GM12878 (cell line): ENCODE measurements around the gene SYPL1. TPM values are rescaled to one million over a fixed set of nuclear protein-coding genes. Genes with fewer than 3 reads are reported as not detected.

ENCODE experiments used
- ATAC-seq: fragments of 200-7000 bp; cut with Tn5 transposase; 3 replicates; pipeline ENCODE4 v1.9.1; 2020; ENCODE audit warnings: mild to moderate bottlenecking, moderate library complexity
- BruUV-seq: library from RNA; stranded (reverse); fragments of 400-500 nt; replicated peaks from 2 replicates; lab custom pipeline; 2021; lab: Mats Ljungman, UMichigan
- CTCF ChIA-PET: fragments of 300-600 bp; sonication (Branson Sonifier 250); formaldehyde crosslinking; extraction: SDS; loops from one replicate; lab custom pipeline; 2021; ENCODE audit warnings: inconsistent platforms; lab: Yijun Ruan, JAX
- POLR2A ChIA-PET: fragments of 350-600 bp; formaldehyde crosslinking; extraction: SDS; loops from one replicate; lab custom pipeline; 2021; ENCODE audit warnings: inconsistent platforms; lab: Charles Lee
- RAD21 ChIA-PET: fragments of 300-600 bp; sonication (Branson Sonifier 250); formaldehyde crosslinking; loops from one replicate; lab custom pipeline; 2023; ENCODE audit warnings: antibody characterized with exemption; ENCODE audit not compliant: unreplicated experiment; lab: Charles Lee
- SMC1A ChIA-PET: fragments of 300-600 bp; sonication (Branson Sonifier 250); formaldehyde crosslinking; loops from one replicate; lab custom pipeline; 2023; ENCODE audit not compliant: unreplicated experiment, uncharacterized antibody; lab: Charles Lee
- DNase-seq: peaks from one replicate; pipeline ENCODE4 v3.0.0-alpha.2; 2011; ENCODE audit warnings: low read depth, low spot score
- FAIRE-seq: peaks from 3 replicates; lab custom pipeline; 2011; peaks lifted over from hg19 to GRCh38; lab: Jason Lieb, UNC
- H2AFZ ChIP-seq: 2 replicates; pipeline ENCODE4 v1.6.0; 2011; ENCODE audit warnings: low read depth, low read length, control low read depth; ENCODE audit not compliant: control insufficient read depth
- H3K27ac ChIP-seq: 2 replicates; pipeline ENCODE4 v1.5.1; 2011; ENCODE audit warnings: control low read depth; ENCODE audit not compliant: control insufficient read depth, insufficient read depth
- H3K27me3 ChIP-seq, 2 experiments: replicated peaks in 1 of 2; 2 replicates each; pipeline versions ENCODE4 v1.6.0 to v1.6.1; 2011; ENCODE audit warnings: low read length in 1 of 2; ENCODE audit not compliant: control insufficient read depth in 2 of 2, insufficient read depth in 2 of 2
- H3K36me3 ChIP-seq, 2 experiments: 2 replicates each; pipeline ENCODE4 v1.5.1; 2011; ENCODE audit warnings: low read length in 1 of 2; ENCODE audit not compliant: control insufficient read depth in 2 of 2, insufficient read depth in 2 of 2
- H3K4me1 ChIP-seq: 2 replicates; pipeline ENCODE4 v1.6.1; 2011; ENCODE audit warnings: mild to moderate bottlenecking, low read length, moderate library complexity, mixed read lengths; ENCODE audit not compliant: control insufficient read depth, insufficient read depth
- H3K4me2 ChIP-seq: 2 replicates; pipeline ENCODE4 v1.6.0; 2011; ENCODE audit warnings: control low read depth; ENCODE audit not compliant: control insufficient read depth, insufficient read depth
- H3K4me3 ChIP-seq: fragments of 200-600 bp; sonication (generic); 2 replicates; pipeline ENCODE4 v1.5.1; 2016
- H3K79me2 ChIP-seq: 2 replicates; pipeline ENCODE4 v1.6.0; 2011; ENCODE audit warnings: low read length; ENCODE audit not compliant: control insufficient read depth, insufficient read depth
- H3K9ac ChIP-seq: 2 replicates; pipeline ENCODE4 v1.8.0; 2011; ENCODE audit warnings: low read length, control low read depth, mixed read lengths; ENCODE audit not compliant: control insufficient read depth, insufficient read depth
- H3K9me3 ChIP-seq: replicated peaks from 3 replicates; pipeline ENCODE4 v1.5.1; 2011; ENCODE audit warnings: mild to moderate bottlenecking, low read length; ENCODE audit not compliant: control insufficient read depth, insufficient read depth
- H4K20me1 ChIP-seq: 2 replicates; pipeline ENCODE4 v1.6.0; 2011; ENCODE audit not compliant: control insufficient read depth, insufficient read depth
- CBFB ChIP-seq: IDR thresholded peaks from 2 replicates; pipeline ENCODE4 v1.6.1; 2016; ENCODE audit warnings: antibody characterized with exemption, low read depth
- HCFC1 ChIP-seq: fragments of 150-350 bp; IDR thresholded peaks from 2 replicates; pipeline ENCODE4 v1.6.1; 2014; ENCODE audit warnings: low read length
- TBL1XR1 ChIP-seq: IDR thresholded peaks from 2 replicates; pipeline ENCODE4 v1.6.1; 2012; ENCODE audit warnings: low read depth, low read length, improper control_type of control experiment
- in situ Hi-C: fragments of 300-500 bp; cut with MboI; formaldehyde crosslinking; loops from 9 replicates; pipeline ENCODE4 v1.14.3; 2018; ENCODE audit warnings: mixed read lengths
- intact Hi-C: fragments of 100-400 bp; cut with micrococcal nuclease; formaldehyde crosslinking; loops from one replicate; pipeline ENCODE4 v1.14.2; 2022; ENCODE audit not compliant: unreplicated experiment
- polyA plus RNA-seq, 11 experiments: library from polyadenylated mRNA; depleted of rRNA in 4 of 11; unstranded in 6 of 11; stranded (reverse) in 5 of 11; fragments of >200 nt; fragmentation: Nextera tagmentation in 4 of 11; fragmentation: Illumina TruSeq in 1 of 11; extraction: Ambion mirVana in 4 of 11; extraction: Trizol in 1 of 11; gene quantifications; 1 replicate in 1 of 11; 2 replicates in 10 of 11; pipeline versions ENCODE4 v1.2.1 to v1.2.3, GENCODE V29; 2011 to 2016; ENCODE audit warnings: inconsistent platforms in 2 of 11, missing spikeins in 2 of 11, low read depth in 1 of 11
- total RNA-seq, 4 experiments: library from RNA; depleted of rRNA in 3 of 4; stranded (reverse); fragments of >200 nt in 3 of 4; fragmentation: Illumina TruSeq in 1 of 4; extraction: Trizol in 1 of 4; gene quantifications; 2 replicates each; pipeline versions ENCODE4 v1.2.1 to v1.2.3, GENCODE V29; 2013 to 2021
- TF ChIP-seq, protein P1 (sequence below): fragments of 450-650 bp; IDR thresholded peaks from 2 replicates; pipeline ENCODE4 v1.6.1; 2017; ENCODE audit warnings: antibody characterized with exemption, mild to moderate bottlenecking, moderate library complexity

Gene SYPL1
- total and polyA plus RNA-seq, 10 of the 15 experiments (the other 5 are each of a cell fraction or from before 2014, with no cell fraction given) = 34.5 to 177 (median 87.3) TPM

DNA sequence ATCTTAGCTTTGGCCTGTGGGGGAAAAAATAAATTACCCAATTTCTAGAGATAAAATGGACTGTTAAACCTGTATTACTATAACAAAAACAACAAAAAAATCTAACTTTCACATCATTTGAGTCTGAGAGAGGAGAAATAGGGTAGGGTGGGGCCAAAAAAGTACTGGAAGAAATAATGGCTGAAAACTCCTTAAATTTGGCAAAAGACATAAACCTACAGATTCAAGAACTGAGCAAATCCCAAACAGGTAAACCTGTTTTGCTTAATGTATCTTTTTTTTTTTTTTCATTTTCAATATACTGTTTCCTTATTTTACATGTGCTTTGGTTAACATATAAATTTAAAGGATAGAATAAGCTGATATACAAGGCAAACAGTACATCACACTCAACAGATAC lies 27.1 kb downstream of the SYPL1 start:
- ATAC-seq = no peak
- peaks cover 0 to 3% of the 10 kb centered on the region in 2 experiments; a peak in 3 of 4 replicates for H3K36me3 ChIP-seq
- BruUV-seq = no TSS peak
- no peaks in the 10 kb centered on the region for H3K27me3 ChIP-seq
- FAIRE-seq = no peak
- TF ChIP-seq HCFC1 = no peak
- no peak for TF ChIP-seq TBL1XR1
- no peak for TF ChIP-seq CBFB
- TF ChIP-seq, protein P1, sequence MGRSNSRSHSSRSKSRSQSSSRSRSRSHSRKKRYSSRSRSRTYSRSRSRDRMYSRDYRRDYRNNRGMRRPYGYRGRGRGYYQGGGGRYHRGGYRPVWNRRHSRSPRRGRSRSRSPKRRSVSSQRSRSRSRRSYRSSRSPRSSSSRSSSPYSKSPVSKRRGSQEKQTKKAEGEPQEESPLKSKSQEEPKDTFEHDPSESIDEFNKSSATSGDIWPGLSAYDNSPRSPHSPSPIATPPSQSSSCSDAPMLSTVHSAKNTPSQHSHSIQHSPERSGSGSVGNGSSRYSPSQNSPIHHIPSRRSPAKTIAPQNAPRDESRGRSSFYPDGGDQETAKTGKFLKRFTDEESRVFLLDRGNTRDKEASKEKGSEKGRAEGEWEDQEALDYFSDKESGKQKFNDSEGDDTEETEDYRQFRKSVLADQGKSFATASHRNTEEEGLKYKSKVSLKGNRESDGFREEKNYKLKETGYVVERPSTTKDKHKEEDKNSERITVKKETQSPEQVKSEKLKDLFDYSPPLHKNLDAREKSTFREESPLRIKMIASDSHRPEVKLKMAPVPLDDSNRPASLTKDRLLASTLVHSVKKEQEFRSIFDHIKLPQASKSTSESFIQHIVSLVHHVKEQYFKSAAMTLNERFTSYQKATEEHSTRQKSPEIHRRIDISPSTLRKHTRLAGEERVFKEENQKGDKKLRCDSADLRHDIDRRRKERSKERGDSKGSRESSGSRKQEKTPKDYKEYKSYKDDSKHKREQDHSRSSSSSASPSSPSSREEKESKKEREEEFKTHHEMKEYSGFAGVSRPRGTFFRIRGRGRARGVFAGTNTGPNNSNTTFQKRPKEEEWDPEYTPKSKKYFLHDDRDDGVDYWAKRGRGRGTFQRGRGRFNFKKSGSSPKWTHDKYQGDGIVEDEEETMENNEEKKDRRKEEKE = no peak
- no peak overlapping the region for H2AFZ ChIP-seq
- RAD21 ChIA-PET = interaction anchor here (0.6 to 3.0 kb wide), 3 partner anchors 10 to 274 kb away, joined by 3 to 10 read pairs (median 3); no protein-coding TSS in a partner anchor
- H4K20me1 ChIP-seq = no peaks in the 10 kb centered on the region
- H3K4me3 ChIP-seq = no peak overlapping the region
- no peaks in the 10 kb centered on the region for H3K79me2 ChIP-seq
- in situ Hi-C loops = no loop called here
- no peak overlapping the region for H3K27ac ChIP-seq
- H3K9ac ChIP-seq = no peak overlapping the region
- H3K4me2 ChIP-seq = no peak overlapping the region
- intact Hi-C loops = no loop called here
- DNase-seq = no peak
- H3K9me3 ChIP-seq = no peaks in the 10 kb centered on the region
- POLR2A ChIA-PET = interaction anchor here (0.8 to 1.3 kb wide), 3 partner anchors 11 to 19 kb away, joined by 3 to 4 read pairs (median 3); no protein-coding TSS in a partner anchor
- peaks cover 10% of the 10 kb centered on the region for H3K4me1 ChIP-seq
- CTCF ChIA-PET = interaction anchor here (0.7 to 5.9 kb wide), 4 partner anchors 13 to 28 kb away, joined by 3 to 24 read pairs (median 6); no protein-coding TSS in a partner anchor
- SMC1A ChIA-PET = interaction anchor here (1.0 to 7.8 kb wide), 8 partner anchors 9 to 27 kb away, joined by 3 to 78 read pairs (median 4); no protein-coding TSS in a partner anchor
